NT2/D1 (cell line): ENCODE measurements around the gene ZFYVE9.

Experiments
- SUZ12 ChIP-seq: IDR thresholded peaks from 2 replicates; pipeline ENCODE4 v1.6.1; 2011; ENCODE audit not compliant: insufficient read length, insufficient read depth; ENCODE audit errors: extremely low read depth
- YY1 ChIP-seq: IDR thresholded peaks from 2 replicates; pipeline ENCODE4 v1.6.1; 2011; ENCODE audit not compliant: insufficient read length, insufficient read depth
- ZNF274 ChIP-seq: IDR thresholded peaks from 2 replicates; pipeline ENCODE4 v1.6.1; 2011; ENCODE audit warnings: mild to moderate bottlenecking, low read depth, low read length

DNA sequence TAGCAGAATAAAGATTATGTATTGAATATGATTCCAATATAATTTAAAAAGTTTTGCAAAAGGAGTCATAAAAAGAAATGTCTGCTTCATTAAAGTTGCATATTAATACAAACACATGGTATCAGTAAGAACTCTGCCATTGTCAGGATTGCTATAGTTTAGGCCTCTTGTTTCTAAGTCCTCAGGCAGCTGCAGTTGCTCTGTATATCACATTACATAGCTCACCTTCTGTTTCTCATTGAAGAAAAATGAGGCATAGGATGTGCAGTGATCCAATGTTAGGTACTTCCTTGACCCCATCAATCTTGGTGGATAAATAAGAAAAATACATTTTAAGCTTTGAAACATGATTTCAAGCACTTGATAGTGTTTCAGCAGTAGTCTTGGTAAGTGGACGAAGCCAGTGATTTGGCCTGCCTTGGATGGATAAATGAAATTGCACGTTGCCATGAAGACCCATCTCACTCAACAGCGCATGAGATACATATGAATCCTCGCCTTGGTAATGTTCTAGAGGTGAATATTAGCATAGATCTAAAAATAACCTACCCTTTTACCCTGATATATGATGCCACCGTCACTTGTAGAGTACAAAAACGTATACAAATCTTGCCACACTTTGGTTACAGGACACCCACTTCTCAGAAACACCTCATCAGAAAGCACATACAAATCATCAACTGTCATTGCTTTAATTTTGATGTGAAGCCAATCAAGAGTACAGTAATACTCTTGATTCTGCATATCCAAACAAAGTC is 25.3 kb downstream of the ZFYVE9 start:
- TF ChIP-seq YY1: no peak
- TF ChIP-seq SUZ12: no peak
- no peak for TF ChIP-seq ZNF274
